Fibroblast of villous mesenchyme (primary cell): ENCODE data around the gene CGB7. TPM values are rescaled to one million over a fixed set of nuclear protein-coding genes. Genes with fewer than 3 reads are reported as not detected.

Source experiments
- DNase-seq: peaks from one replicate; pipeline ENCODE4 v3.0.0-alpha.2; 2010; ENCODE audit warnings: low read depth
- H3K4me3 ChIP-seq: 2 replicates; pipeline ENCODE4 v1.5.1; 2011; ENCODE audit warnings: low read depth, mild to moderate bottlenecking, low read length
- CTCF ChIP-seq: IDR thresholded peaks from 2 replicates; pipeline ENCODE4 v1.5.1; 2012; ENCODE audit warnings: low read depth, mild to moderate bottlenecking, low read length; ENCODE audit not compliant: insufficient read depth
- total RNA-seq: library from RNA; depleted of rRNA; stranded (reverse); fragments of >200 nt; gene quantifications from 2 replicates; pipeline ENCODE4 v1.2.3, GENCODE V29; 2012

Gene CGB7
- total RNA-seq, 1 donor: under 0.01 TPM

- H3K4me3 ChIP-seq: no peak overlapping the region
- no peak for DNase-seq
- TF ChIP-seq CTCF: peak; percentile 24
Observed at GRCh38 chr19:49073514-49074378, 16.2 kb upstream of the CGB7 start.

GRCh38 chr19:49071860-49072547, 14.5 kb upstream of the CGB7 start:
- no peak for TF ChIP-seq CTCF
- DNase-seq: no peak
- no peak overlapping the region for H3K4me3 ChIP-seq

GRCh38 chr19:49070416-49070815, 12.9 kb upstream of the CGB7 start:
- DNase-seq: no peak

GRCh38 chr19:49069026-49069425, 11.5 kb upstream of the CGB7 start:
- DNase-seq: no peak
- no peak for TF ChIP-seq CTCF
- H3K4me3 ChIP-seq: no peak overlapping the region

More at GRCh38 chr19:49070416-49070815, 12.9 kb upstream of the CGB7 start:
- no peak overlapping the region for H3K4me3 ChIP-seq
- no peak for TF ChIP-seq CTCF

GRCh38 chr19:49067554-49067953, 10.0 kb upstream of the CGB7 start:
- no peak for DNase-seq
- no peak for TF ChIP-seq CTCF
- H3K4me3 ChIP-seq: no peak overlapping the region

- DNase-seq: no peak
- TF ChIP-seq CTCF: no peak
- no peak overlapping the region for H3K4me3 ChIP-seq
Observed at GRCh38 chr19:49065905-49066512, 8.5 kb upstream of the CGB7 start.
